Lung (tissue), 12 donors: ENCODE measurements around the gene ABHD5. TPM values are rescaled to one million over a fixed set of nuclear protein-coding genes. Genes with fewer than 3 reads are reported as not detected.

ENCODE experiments used
- ATAC-seq: fragments of 200-7000 bp; cut with Tn5 transposase; one replicate; pipeline ENCODE4 v1.9.1; 2020; ENCODE audit warnings: moderate number of reproducible peaks; ENCODE audit not compliant: insufficient read depth, low FRiP score
- DNase-seq, 3 donors: peaks; one replicate each; pipeline ENCODE4 v3.0.0-alpha.2; 2013 to 2017
- H3K27ac ChIP-seq, 2 donors: one replicate each; pipeline ENCODE4 v1.5.1; 2013; ENCODE audit warnings: mild to moderate bottlenecking in 2 of 2, moderate library complexity in 2 of 2, control low read depth in 1 of 2, inconsistent platforms in 1 of 2, low read depth in 1 of 2, low read length in 1 of 2
- H3K27me3 ChIP-seq, 3 donors: one replicate each; pipeline ENCODE4 v1.5.1; 2013; ENCODE audit warnings: low read length in 2 of 3; ENCODE audit not compliant: control insufficient read depth in 3 of 3, insufficient read depth in 3 of 3
- H3K36me3 ChIP-seq, 4 donors: one replicate each; pipeline ENCODE4 v1.5.1; 2013; ENCODE audit warnings: low read length in 4 of 4, mild to moderate bottlenecking in 1 of 4, moderate library complexity in 1 of 4; ENCODE audit not compliant: control insufficient read depth in 4 of 4, insufficient read depth in 4 of 4
- H3K4me1 ChIP-seq, 5 donors: one replicate each; pipeline ENCODE4 v1.5.1; 2013; ENCODE audit warnings: low read length in 5 of 5, mild to moderate bottlenecking in 2 of 5, moderate library complexity in 1 of 5; ENCODE audit not compliant: control insufficient read depth in 5 of 5, insufficient read depth in 5 of 5
- H3K4me3 ChIP-seq: one replicate; pipeline ENCODE4 v1.5.1; 2013; ENCODE audit warnings: mild to moderate bottlenecking, control low read depth, moderate library complexity
- H3K9ac ChIP-seq, 2 donors: one replicate each; pipeline ENCODE4 v1.5.1; 2013; ENCODE audit warnings: low read length in 2 of 2, control low read depth in 1 of 2; ENCODE audit not compliant: insufficient read depth in 1 of 2
- H3K9me3 ChIP-seq, 4 donors: one replicate each; pipeline ENCODE4 v1.5.1; 2013; ENCODE audit warnings: low read length in 3 of 4, mild to moderate bottlenecking in 1 of 4, moderate library complexity in 1 of 4; ENCODE audit not compliant: control insufficient read depth in 4 of 4, insufficient read depth in 3 of 4
- WGBS, 2 donors: extraction: QIAGEN DNeasy Blood & Tissue Kit; methylation state at CpG; one replicate each; pipeline ENCODE4 v1.1.7; 2013; 5-methylcytosine and 5-hydroxymethylcytosine counted together
- polyA plus RNA-seq, 2 donors: library from polyadenylated mRNA; stranded (reverse); fragments of 200-250 nt; gene quantifications; one replicate each; pipeline ENCODE4 v1.2.1, GENCODE V29; 2013
- total RNA-seq, 2 donors: library from RNA; depleted of rRNA in 1 of 2; stranded (reverse); fragments of >200 nt in 1 of 2; gene quantifications; one replicate each; pipeline ENCODE4 v1.2.1, GENCODE V29; 2014 to 2021
- TF ChIP-seq, protein P1 (sequence below): IDR thresholded peaks from 2 replicates; pipeline ENCODE4 v1.5.1; 2012; ENCODE audit warnings: mild to moderate bottlenecking; ENCODE audit errors: control extremely low read depth, extremely low read depth
- donor health status: control.
- donor health status: control.
- donor health status: Bipolar disorder and iron deficiency.
- donor health status: healthy.
- donor health status: DM: yes; HTN: yes; CAD: no.

ABHD5 gene
- total and polyA plus RNA-seq, 4 donors = 18.3 to 31.4 (median 30.9) TPM

DNA sequence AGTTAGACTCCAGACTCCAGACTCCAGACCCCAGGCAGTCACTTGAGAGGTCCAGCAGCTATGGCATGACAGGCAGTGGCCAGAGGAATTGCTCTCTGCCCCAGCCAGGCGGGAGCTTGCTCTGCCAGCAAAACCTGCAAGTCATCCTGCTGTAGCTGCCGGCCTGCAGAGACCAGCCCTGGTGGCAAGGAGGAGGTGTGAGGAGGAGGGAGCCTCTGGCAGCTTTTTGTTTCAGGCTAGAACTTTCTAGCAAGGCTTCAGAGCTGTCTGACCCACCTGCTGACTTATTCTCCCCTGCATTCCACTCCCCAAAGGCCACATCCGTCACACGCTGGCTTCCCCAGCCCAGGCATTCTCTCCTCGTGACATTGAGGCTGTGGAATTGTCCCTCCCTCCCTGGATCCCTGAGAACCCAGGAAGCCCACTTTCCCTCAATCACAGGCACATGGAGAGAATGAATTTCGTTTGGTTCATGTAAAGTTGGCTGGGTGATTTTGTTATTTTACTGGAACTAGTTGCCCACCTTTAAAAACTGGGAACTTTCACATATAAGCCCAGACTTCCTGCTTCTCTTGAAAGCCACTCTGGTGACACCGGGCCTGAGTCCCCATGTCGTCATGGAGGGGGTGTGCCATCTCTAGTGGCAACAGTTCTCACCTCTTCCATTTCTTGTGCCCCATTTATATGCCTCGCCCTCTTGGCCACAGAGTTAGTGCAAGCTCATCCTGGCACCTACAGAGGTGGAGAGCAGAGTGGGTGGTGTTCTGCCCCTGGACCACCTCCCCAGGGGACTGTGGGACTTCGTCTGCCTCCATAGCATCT, 82.7 kb downstream of the ABHD5 start:
- no peak for ATAC-seq
- no peak overlapping the region for H3K27ac ChIP-seq
- no peaks in the 10 kb centered on the region for H3K36me3 ChIP-seq
- TF ChIP-seq, protein P1, sequence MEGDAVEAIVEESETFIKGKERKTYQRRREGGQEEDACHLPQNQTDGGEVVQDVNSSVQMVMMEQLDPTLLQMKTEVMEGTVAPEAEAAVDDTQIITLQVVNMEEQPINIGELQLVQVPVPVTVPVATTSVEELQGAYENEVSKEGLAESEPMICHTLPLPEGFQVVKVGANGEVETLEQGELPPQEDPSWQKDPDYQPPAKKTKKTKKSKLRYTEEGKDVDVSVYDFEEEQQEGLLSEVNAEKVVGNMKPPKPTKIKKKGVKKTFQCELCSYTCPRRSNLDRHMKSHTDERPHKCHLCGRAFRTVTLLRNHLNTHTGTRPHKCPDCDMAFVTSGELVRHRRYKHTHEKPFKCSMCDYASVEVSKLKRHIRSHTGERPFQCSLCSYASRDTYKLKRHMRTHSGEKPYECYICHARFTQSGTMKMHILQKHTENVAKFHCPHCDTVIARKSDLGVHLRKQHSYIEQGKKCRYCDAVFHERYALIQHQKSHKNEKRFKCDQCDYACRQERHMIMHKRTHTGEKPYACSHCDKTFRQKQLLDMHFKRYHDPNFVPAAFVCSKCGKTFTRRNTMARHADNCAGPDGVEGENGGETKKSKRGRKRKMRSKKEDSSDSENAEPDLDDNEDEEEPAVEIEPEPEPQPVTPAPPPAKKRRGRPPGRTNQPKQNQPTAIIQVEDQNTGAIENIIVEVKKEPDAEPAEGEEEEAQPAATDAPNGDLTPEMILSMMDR = no peak
- 44 to 54% methylated on average over 10 of the region's 10 CpGs for WGBS, 2 donors
- H3K9me3 ChIP-seq = no peaks in the 10 kb centered on the region
- no peak overlapping the region for H3K9ac ChIP-seq
- no peak overlapping the region for H3K4me3 ChIP-seq
- H3K4me1 ChIP-seq = peaks cover 3 to 29% (median 14%) of the 10 kb centered on the region in 5 donors
- H3K27me3 ChIP-seq = no peaks in the 10 kb centered on the region
- no peak for DNase-seq

DNA sequence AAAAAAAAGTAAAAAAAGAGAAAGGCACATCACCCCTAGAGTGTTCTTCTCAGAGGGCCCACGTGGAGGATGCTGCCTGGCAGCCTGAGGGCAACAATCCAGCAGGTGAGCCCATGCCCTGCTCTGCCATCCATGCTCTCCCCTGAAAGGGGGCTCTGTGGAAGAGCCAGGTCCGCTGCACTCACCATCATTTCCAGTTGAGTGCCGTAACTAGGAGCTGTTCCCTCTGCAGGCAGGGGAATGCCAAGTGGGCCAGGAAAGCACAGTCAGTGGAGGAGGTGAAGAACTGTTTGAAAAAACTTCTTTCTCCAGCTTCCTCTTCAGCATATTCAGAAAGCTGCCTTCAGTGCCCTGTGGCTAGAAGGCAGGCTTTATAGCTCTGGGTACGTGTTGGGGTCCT, 84.1 kb downstream of the ABHD5 start:
- H3K36me3 ChIP-seq = no peaks in the 10 kb centered on the region
- H3K9me3 ChIP-seq = no peaks in the 10 kb centered on the region
- 80 to 87% methylated on average over 4 of the region's 4 CpGs for WGBS, 2 donors
- H3K27ac ChIP-seq = no peak overlapping the region
- no peak overlapping the region for H3K9ac ChIP-seq
- H3K4me3 ChIP-seq = no peak overlapping the region
- ATAC-seq (no peak), DNase-seq (no peak)
- H3K27me3 ChIP-seq = no peaks in the 10 kb centered on the region
- peaks cover 0 to 16% (median 5%) of the 10 kb centered on the region in 5 donors for H3K4me1 ChIP-seq
- TF ChIP-seq, protein P1 = no peak

DNA sequence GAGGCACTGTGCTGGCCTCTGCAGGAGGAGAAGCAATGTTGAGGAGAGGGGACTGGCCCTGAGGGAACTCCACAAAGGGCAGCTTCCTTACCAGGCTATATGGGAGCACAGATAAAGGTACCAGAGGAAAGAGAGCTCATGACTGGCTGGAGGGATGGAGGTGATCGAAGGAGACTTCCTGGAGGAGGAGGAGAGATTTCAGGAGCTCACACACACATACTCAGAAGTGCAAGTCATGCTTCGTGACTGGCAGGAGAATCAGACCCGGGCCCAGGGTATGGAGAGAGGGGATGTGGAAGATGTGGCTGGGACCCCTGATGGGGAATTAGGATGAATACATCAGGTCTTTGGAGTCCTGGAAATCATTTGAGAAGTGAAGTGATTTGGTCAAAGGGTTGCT, 85.4 kb downstream of the ABHD5 start:
- TF ChIP-seq, protein P1 = no peak
- no peak overlapping the region for H3K27ac ChIP-seq
- no peaks in the 10 kb centered on the region for H3K36me3 ChIP-seq
- H3K4me1 ChIP-seq = peaks cover 0 to 4% (median 0%) of the 10 kb centered on the region in 5 donors
- H3K9ac ChIP-seq = no peak overlapping the region
- ATAC-seq (no peak), DNase-seq (no peak)
- WGBS, 2 donors = 88 to 93% methylated on average over 3 of the region's 3 CpGs
- H3K4me3 ChIP-seq = no peak overlapping the region
- H3K9me3 ChIP-seq = no peaks in the 10 kb centered on the region
- H3K27me3 ChIP-seq = no peaks in the 10 kb centered on the region
